RWPE2 (cell line): ENCODE data around the gene FMNL3.

ENCODE experiments used
- ATAC-seq: fragments of 200-7000 bp; cut with Tn5 transposase; 3 replicates; pipeline ENCODE4 v1.9.1; 2021; ENCODE audit warnings: low read depth
- DNase-seq: peaks from one replicate; pipeline ENCODE4 v3.0.0-alpha.2; 2020; ENCODE audit warnings: low spot score
- H3K27ac ChIP-seq: fragments of 450-650 bp; 2 replicates; pipeline ENCODE4 v1.5.1; 2017; ENCODE audit warnings: mild to moderate bottlenecking; ENCODE audit not compliant: poor library complexity, severe bottlenecking
- H3K27me3 ChIP-seq: fragments of 250-450 bp; sonication (Bioruptor Pico); 2 replicates; pipeline ENCODE4 v1.5.1; 2021; ENCODE audit warnings: mild to moderate bottlenecking, moderate library complexity; ENCODE audit not compliant: insufficient read depth, poor library complexity, severe bottlenecking
- H3K36me3 ChIP-seq: fragments of 250-450 bp; sonication (Bioruptor Pico); 2 replicates; pipeline ENCODE4 v1.5.1; 2020; ENCODE audit warnings: low read depth, mild to moderate bottlenecking, moderate library complexity
- H3K4me1 ChIP-seq: fragments of 250-450 bp; sonication (Bioruptor Pico); 2 replicates; pipeline ENCODE4 v1.5.1; 2021; ENCODE audit warnings: mild to moderate bottlenecking, moderate library complexity; ENCODE audit not compliant: insufficient read depth, poor library complexity, severe bottlenecking
- H3K4me3 ChIP-seq: fragments of 250-450 bp; sonication (Bioruptor Pico); 2 replicates; pipeline ENCODE4 v1.5.1; 2021; ENCODE audit warnings: mild to moderate bottlenecking, moderate library complexity; ENCODE audit not compliant: severe bottlenecking
- H3K9me3 ChIP-seq: fragments of 250-450 bp; sonication (Bioruptor Pico); 2 replicates; pipeline ENCODE4 v1.5.1; 2021; ENCODE audit warnings: mild to moderate bottlenecking, moderate library complexity; ENCODE audit not compliant: severe bottlenecking
- TF ChIP-seq, protein P1 (sequence below): fragments of 450-650 bp; IDR thresholded peaks from one replicate; pipeline ENCODE4 v1.5.1; 2017; ENCODE audit warnings: mild to moderate bottlenecking, moderate library complexity; ENCODE audit not compliant: poor library complexity, severe bottlenecking

The FMNL3 gene

DNA sequence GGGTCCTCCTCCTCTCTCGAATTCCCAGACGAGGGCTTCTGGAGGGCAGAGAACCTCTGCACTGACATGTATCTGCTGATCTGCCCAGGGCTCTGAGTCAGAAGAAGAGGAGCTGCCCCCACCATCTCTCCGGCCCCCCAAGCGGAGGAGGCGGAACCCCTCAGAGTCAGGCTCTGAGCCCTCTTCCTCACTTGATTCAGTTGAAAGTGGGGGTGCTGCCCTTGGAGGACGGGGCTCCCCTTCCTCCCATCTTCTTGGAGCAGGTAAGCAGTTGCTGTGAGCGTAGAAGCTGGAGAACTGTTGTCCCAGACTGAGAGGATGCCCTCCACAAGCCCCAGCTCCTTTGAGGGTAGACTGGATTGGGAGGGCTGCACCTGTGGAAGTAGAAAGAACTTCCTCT, 64.1 kb downstream of the FMNL3 start:
- no peak overlapping the region for H3K4me3 ChIP-seq
- no peak for ATAC-seq
- DNase-seq, result no peak
- TF ChIP-seq, protein P1, sequence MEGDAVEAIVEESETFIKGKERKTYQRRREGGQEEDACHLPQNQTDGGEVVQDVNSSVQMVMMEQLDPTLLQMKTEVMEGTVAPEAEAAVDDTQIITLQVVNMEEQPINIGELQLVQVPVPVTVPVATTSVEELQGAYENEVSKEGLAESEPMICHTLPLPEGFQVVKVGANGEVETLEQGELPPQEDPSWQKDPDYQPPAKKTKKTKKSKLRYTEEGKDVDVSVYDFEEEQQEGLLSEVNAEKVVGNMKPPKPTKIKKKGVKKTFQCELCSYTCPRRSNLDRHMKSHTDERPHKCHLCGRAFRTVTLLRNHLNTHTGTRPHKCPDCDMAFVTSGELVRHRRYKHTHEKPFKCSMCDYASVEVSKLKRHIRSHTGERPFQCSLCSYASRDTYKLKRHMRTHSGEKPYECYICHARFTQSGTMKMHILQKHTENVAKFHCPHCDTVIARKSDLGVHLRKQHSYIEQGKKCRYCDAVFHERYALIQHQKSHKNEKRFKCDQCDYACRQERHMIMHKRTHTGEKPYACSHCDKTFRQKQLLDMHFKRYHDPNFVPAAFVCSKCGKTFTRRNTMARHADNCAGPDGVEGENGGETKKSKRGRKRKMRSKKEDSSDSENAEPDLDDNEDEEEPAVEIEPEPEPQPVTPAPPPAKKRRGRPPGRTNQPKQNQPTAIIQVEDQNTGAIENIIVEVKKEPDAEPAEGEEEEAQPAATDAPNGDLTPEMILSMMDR, result no peak
- peaks cover 27% of the 10 kb centered on the region for H3K4me1 ChIP-seq
- no peaks in the 10 kb centered on the region for H3K9me3 ChIP-seq
- peaks cover 63% of the 10 kb centered on the region for H3K36me3 ChIP-seq
- H3K27me3 ChIP-seq, result no peaks in the 10 kb centered on the region
- H3K27ac ChIP-seq, result peak overlapping the region; percentile 71

DNA sequence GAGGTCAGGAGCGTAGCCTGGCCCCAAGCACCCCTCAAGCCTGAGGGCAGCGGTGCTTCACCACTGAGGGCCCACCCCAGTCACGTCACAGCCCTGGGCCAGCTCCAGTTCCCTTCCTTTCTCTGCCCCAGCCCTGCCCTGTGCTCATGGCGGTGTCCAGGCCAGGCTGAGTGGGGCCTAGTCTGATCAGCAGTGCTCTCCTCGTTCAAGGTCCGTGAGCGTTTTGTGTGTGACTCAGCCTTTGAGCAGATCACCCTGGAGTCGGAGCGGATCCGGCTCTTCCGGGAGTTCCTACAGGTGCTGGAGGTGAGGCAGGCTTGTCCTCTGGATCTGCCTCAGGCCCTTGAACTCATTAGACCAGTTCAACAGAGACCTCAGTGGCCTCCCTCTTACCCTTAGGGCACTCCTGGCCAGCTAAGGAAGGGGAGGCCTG, 64.8 kb downstream of the FMNL3 start:
- TF ChIP-seq, protein P1, result no peak

DNA sequence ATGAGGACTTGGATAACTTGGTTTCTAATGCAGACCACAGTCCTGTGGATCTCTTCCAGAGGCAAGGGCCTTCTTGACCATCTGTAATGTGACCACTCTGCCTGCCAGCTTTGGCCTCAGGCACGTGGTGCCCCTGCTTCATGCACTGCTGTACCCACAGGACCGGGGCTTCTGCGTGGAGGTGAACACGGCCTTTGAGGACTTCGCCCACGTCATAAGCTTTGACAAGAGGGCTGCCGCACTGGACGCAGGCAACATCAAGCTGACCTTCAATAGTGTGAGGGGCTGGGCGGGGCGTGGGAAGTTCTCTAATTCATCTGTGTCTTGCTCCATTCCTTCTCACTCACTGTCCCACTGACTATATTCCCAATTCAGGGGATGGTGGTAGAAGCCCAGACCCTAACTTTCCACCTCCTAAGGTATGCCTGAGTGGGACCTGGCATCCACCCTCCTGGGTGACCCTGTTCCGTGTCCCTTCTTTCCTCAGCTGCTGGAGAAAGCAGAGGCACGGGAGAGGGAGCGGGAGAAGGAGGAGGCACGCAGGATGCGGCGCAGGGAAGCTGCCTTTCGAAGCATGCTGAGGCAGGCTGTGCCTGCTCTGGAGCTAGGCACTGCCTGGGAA, 65.3 kb downstream of the FMNL3 start:
- DNase-seq, result no peak
- no peaks in the 10 kb centered on the region for H3K9me3 ChIP-seq
- peaks cover 72% of the 10 kb centered on the region for H3K36me3 ChIP-seq
- H3K27ac ChIP-seq, result peak overlapping the region; percentile 71
- ATAC-seq, result no peak; the same call in 2 of the 3 replicates
- H3K4me3 ChIP-seq, result no peak overlapping the region
- no peaks in the 10 kb centered on the region for H3K27me3 ChIP-seq
- peaks cover 27% of the 10 kb centered on the region for H3K4me1 ChIP-seq
- TF ChIP-seq, protein P1, result no peak

More for the DNA sequence above, 64.8 kb downstream of the FMNL3 start:
- no peaks in the 10 kb centered on the region for H3K27me3 ChIP-seq
- DNase-seq (no peak), ATAC-seq (peak; percentile 71)
- H3K4me3 ChIP-seq, result no peak overlapping the region
- H3K36me3 ChIP-seq, result peaks cover 67% of the 10 kb centered on the region
- H3K27ac ChIP-seq, result peak overlapping the region; percentile 71
- peaks cover 27% of the 10 kb centered on the region for H3K4me1 ChIP-seq
- no peaks in the 10 kb centered on the region for H3K9me3 ChIP-seq

DNA sequence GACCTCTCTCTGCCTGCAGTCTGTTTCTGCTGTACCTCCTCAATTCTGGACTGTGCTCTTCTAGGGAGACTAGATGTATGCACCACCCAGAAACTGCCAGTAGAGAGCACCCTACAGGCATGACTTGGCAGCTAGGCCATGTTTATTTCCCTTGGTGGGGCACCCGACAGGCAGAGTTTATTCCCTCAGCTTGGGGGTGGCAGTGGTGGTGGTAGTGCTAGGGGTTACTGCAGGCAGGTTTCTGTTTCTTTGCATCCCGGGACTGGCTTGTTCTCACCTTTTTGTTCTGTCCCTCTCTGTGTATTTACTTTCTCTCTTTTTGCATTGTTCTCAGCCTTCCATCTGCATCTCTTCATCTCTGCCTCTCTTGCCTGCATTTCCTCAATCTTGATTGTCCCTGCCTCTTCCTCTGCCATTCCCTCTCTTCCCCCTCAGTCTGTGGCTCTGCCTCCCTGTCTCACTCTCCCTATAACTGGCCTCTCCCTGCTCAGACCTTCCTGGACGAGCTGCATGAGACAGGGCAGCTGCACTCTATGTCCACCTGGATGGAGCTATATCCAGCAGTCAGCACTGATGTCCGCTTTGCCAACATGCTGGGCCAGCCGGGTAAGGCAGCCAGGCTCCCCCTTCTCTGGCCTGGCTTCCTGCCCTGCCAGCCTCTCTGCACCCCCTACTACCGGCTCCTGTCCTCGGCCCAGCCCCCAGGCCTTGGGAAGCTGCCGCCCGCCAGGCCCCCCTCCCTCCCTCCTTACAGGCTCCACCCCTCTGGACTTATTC, 70.0 kb downstream of the FMNL3 start:
- ATAC-seq, result peak; percentile 58; the same call in 2 of the 3 replicates
- no peak overlapping the region for H3K4me3 ChIP-seq

More for the DNA sequence above, 70.0 kb downstream of the FMNL3 start:
- H3K4me1 ChIP-seq, result peaks cover 4% of the 10 kb centered on the region
- no peaks in the 10 kb centered on the region for H3K9me3 ChIP-seq
- TF ChIP-seq, protein P1, result peak; percentile 52
- peaks cover 67% of the 10 kb centered on the region for H3K36me3 ChIP-seq
- no peaks in the 10 kb centered on the region for H3K27me3 ChIP-seq
- H3K27ac ChIP-seq, result no peak overlapping the region
- DNase-seq, result no peak
